Effector memory CD4-positive, alpha-beta T cell (primary cell): Measurements from ENCODE around the gene SCCPDH.

Source experiments
- DNase-seq, 3 donors: peaks; one replicate each; pipeline ENCODE4 v3.0.0-alpha.2; 2020
- H3K27ac ChIP-seq: 2 replicates; pipeline ENCODE4 v1.7.0; 2013; ENCODE audit warnings: mild to moderate bottlenecking, low read length, moderate library complexity; ENCODE audit not compliant: insufficient read depth, poor library complexity, severe bottlenecking
- H3K27me3 ChIP-seq: replicated peaks from 2 replicates; pipeline ENCODE4 v1.7.0; 2013; ENCODE audit warnings: mild to moderate bottlenecking, low read length; ENCODE audit not compliant: insufficient read depth, control insufficient read depth, poor library complexity, severe bottlenecking
- H3K36me3 ChIP-seq: 2 replicates; pipeline ENCODE4 v1.7.0; 2013; ENCODE audit warnings: mild to moderate bottlenecking, low read length, moderate library complexity; ENCODE audit not compliant: control insufficient read depth, insufficient read depth
- H3K4me1 ChIP-seq: 2 replicates; pipeline ENCODE4 v1.7.0; 2013; ENCODE audit warnings: low read length, mild to moderate bottlenecking; ENCODE audit not compliant: control insufficient read depth, insufficient read depth, poor library complexity, severe bottlenecking
- H3K4me3 ChIP-seq: 2 replicates; pipeline ENCODE4 v1.7.0; 2013; ENCODE audit warnings: low read length, low read depth, mild to moderate bottlenecking; ENCODE audit not compliant: insufficient read depth, poor library complexity, severe bottlenecking
- H3K9me3 ChIP-seq: 2 replicates; pipeline ENCODE4 v1.7.0; 2013; ENCODE audit warnings: mild to moderate bottlenecking, low read length, moderate library complexity; ENCODE audit not compliant: control insufficient read depth

The SCCPDH gene

DNA sequence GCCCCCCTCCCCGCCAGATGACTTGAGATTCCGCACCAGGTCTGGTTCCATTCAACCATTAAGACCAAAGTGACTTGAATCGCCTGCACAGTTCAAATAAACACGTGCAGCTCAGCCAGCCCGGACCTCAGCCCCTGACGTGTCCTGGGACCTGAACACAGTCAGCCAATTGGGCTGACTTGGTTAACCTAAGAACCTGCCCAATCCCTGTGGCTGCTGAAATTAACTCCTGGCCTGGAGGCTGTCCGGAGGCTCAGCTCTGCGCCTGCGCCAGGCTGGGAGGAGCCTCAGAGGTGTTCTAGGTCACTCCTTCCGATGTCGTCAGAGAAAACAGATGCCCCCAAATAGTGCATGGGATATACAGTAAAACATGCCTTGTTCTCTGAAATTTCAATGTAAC is 73.4 kb downstream of the SCCPDH start:
- no peak for DNase-seq
- peaks cover 4% of the 10 kb centered on the region for H3K27me3 ChIP-seq
- H3K4me3 ChIP-seq: no peak overlapping the region
- no peak overlapping the region for H3K27ac ChIP-seq
- no peaks in the 10 kb centered on the region for H3K9me3 ChIP-seq
- no peaks in the 10 kb centered on the region for H3K36me3 ChIP-seq
- no peaks in the 10 kb centered on the region for H3K4me1 ChIP-seq

- no peak for DNase-seq
- H3K9me3 ChIP-seq: no peaks in the 10 kb centered on the region
- no peaks in the 10 kb centered on the region for H3K4me1 ChIP-seq
- no peak overlapping the region for H3K27ac ChIP-seq
- no peaks in the 10 kb centered on the region for H3K36me3 ChIP-seq
- H3K4me3 ChIP-seq: no peak overlapping the region
- H3K27me3 ChIP-seq: peaks cover 4% of the 10 kb centered on the region
These were observed 73.9 kb downstream of the SCCPDH start for GRCh38 chr1:246798107-246798506.

- H3K27ac ChIP-seq: no peak overlapping the region
- H3K9me3 ChIP-seq: no peaks in the 10 kb centered on the region
- H3K4me1 ChIP-seq: no peaks in the 10 kb centered on the region
- no peaks in the 10 kb centered on the region for H3K36me3 ChIP-seq
- no peak overlapping the region for H3K4me3 ChIP-seq
- DNase-seq: no peak
- H3K27me3 ChIP-seq: peaks cover 4% of the 10 kb centered on the region
These were observed 74.6 kb downstream of the SCCPDH start for GRCh38 chr1:246798606-246799496.

DNA sequence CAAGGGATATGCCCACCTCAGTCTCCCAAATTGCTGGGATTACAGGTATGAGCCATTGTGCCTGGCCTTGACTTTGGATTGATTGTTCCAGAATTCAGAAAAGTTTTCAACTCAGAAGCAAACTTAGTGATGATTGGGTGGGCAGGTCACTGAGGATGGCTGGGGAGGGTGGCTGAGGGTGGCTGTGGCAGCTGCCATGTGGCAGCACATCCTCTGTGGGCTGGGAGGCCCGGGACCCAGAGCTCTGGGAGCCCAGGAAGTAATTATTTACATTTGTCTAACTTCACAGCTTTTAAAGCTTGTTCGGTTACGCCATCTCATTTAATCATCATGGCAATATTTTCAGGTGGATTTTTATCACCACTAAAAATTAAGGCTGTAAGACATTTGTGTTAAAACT is 76.1 kb downstream of the SCCPDH start:
- DNase-seq: no peak
- H3K27ac ChIP-seq: no peak overlapping the region
- H3K4me3 ChIP-seq: no peak overlapping the region
- H3K36me3 ChIP-seq: no peaks in the 10 kb centered on the region
- peaks cover 4% of the 10 kb centered on the region for H3K27me3 ChIP-seq
- no peaks in the 10 kb centered on the region for H3K4me1 ChIP-seq
- no peaks in the 10 kb centered on the region for H3K9me3 ChIP-seq

- H3K27ac ChIP-seq: no peak overlapping the region
- H3K27me3 ChIP-seq: peaks cover 4% of the 10 kb centered on the region
- H3K4me3 ChIP-seq: no peak overlapping the region
- H3K4me1 ChIP-seq: no peaks in the 10 kb centered on the region
- no peak for DNase-seq
- no peaks in the 10 kb centered on the region for H3K9me3 ChIP-seq
- H3K36me3 ChIP-seq: no peaks in the 10 kb centered on the region
These were observed 76.5 kb downstream of the SCCPDH start for GRCh38 chr1:246800756-246801155.

- H3K9me3 ChIP-seq: no peaks in the 10 kb centered on the region
- DNase-seq: no peak
- H3K36me3 ChIP-seq: no peaks in the 10 kb centered on the region
- no peak overlapping the region for H3K27ac ChIP-seq
- no peaks in the 10 kb centered on the region for H3K4me1 ChIP-seq
- H3K4me3 ChIP-seq: no peak overlapping the region
- H3K27me3 ChIP-seq: peaks cover 4% of the 10 kb centered on the region
These were observed 77.2 kb downstream of the SCCPDH start for GRCh38 chr1:246801241-246802020.

GRCh38 chr1:246803373-246803772 is 79.2 kb downstream of the SCCPDH start:
- no peaks in the 10 kb centered on the region for H3K4me1 ChIP-seq
- no peak for DNase-seq
- no peak overlapping the region for H3K4me3 ChIP-seq
- no peaks in the 10 kb centered on the region for H3K36me3 ChIP-seq
- no peaks in the 10 kb centered on the region for H3K9me3 ChIP-seq
- peaks cover 4% of the 10 kb centered on the region for H3K27me3 ChIP-seq
- no peak overlapping the region for H3K27ac ChIP-seq

DNA sequence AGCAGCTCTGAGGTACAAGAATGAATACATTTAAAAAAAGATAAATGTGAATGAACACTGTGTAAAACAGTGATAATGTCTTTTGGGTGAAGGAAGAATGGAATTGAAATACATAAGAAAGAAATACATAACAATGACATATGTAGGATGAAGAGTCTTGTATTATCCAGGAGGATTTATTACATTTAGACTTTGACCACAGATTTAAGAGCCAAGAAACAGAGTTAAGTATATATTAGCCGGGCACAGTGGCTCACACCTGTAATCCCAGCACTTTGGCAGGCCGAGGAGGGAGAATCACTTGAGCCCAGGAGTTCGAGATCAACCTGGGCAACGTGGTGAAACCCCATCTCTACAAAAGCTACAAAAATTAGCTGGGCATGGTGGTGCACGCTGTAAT is 79.7 kb downstream of the SCCPDH start:
- no peak overlapping the region for H3K27ac ChIP-seq
- no peak for DNase-seq
- H3K36me3 ChIP-seq: no peaks in the 10 kb centered on the region
- H3K9me3 ChIP-seq: no peaks in the 10 kb centered on the region
- H3K4me1 ChIP-seq: no peaks in the 10 kb centered on the region
- H3K27me3 ChIP-seq: peaks cover 4% of the 10 kb centered on the region
- no peak overlapping the region for H3K4me3 ChIP-seq

DNA sequence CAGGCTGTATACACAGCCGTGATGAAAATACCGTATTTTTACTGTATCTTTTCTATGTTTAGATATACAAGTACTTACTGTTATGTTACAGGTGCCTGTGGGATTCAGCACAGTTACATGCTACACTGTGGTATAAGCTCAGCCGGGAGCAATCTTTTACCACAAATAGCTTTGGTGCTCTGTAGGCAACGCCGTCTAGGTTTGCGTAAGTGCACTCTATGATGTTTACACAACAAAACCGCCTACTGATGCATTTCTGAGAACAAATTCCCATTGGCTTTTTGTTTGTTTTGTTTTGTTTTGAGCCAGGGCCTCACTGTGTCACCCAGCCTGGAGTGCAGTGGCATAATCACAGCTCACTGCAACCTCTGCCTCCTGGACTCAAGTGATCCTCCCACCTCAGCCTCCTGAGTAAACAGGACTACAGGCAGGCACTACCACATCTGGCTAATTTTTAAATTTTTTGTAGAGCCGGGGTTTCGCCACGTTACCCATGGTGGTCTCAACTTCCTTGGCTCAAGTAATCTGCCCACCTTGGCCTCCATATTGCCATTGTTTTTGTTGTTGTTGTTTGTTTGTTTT is 81.0 kb downstream of the SCCPDH start:
- no peak for DNase-seq
- H3K27ac ChIP-seq: no peak overlapping the region
- H3K27me3 ChIP-seq: no peaks in the 10 kb centered on the region
- H3K36me3 ChIP-seq: no peaks in the 10 kb centered on the region
- no peak overlapping the region for H3K4me3 ChIP-seq
- no peaks in the 10 kb centered on the region for H3K4me1 ChIP-seq
- H3K9me3 ChIP-seq: no peaks in the 10 kb centered on the region

- Histone ChIP-seq H3K4me1 (no peaks in the 10 kb centered on the region), H3K4me3 (no peak overlapping the region), H3K27ac (no peak overlapping the region), H3K27me3 (no peaks in the 10 kb centered on the region), H3K9me3 (no peaks in the 10 kb centered on the region), H3K36me3 (no peaks in the 10 kb centered on the region)
- DNase-seq: no peak
These were observed 85.3 kb downstream of the SCCPDH start for GRCh38 chr1:246809473-246809872.
